ENCODE results near the gene ZBED5. TPM values are rescaled to one million over a fixed set of nuclear protein-coding genes. Genes with fewer than 3 reads are reported as not detected.

ZBED5 gene
- total RNA-seq, 1 experiment from 2014 or later: 16.1 TPM

DNA sequence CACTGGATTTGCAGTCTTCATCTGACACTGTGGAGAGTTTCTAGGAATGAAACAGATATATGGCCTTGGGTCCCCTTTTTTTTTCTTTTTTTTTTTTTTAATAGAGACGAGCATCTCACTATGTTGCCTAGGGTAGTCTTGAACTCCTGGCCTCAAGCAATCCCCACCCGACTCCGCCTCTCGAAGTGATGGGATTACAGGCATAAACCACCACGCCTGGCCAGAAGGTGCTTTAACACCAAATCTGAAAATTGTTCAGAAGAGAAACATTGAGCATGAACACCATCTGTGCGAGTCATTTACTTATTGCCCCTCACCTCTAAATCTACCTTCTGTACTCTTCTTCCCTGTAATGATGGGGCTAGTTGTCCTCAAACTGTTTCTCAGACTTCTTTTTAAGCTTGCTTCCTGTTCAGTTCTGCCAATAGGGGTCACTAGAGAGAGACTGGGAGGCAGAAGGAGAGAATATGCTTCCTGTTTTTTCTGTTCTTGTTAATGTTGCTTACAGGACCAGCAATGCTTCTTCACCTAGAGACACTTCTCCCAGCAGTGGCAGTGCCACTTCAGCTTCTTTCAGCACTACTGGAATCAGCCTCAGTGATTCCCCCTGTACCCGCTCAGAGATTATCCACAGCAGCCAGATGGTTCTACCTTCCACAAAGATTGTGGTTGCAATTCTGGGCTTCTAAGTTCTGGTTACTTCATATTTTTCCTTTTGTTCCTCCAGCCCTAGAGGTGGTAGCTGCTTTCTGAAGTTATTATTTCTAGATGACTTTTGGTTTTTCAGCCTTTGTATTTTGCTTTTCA lies 20.8 kb upstream of the ZBED5 start:
- peak; percentile 90 for DNase-seq (ENCODE audit: low spot score)

DNA sequence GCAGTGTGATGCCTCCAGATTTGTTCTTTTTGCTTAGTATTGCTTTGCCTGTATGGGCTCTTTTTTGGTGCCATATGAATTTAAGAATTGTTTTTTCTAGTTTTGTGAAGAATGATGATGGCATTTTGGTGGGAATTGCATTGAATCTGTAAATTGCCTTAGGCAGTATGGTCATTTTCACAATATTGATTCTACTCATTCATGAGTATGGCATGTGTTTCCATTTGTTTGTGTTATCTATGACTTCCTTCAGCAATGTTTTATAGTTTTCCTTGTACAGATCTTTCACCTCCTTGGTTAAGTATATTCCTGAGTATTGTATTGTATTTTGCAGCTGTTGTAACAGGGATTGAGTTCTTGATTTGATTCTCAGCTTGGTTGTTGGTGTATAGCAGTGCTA lies 18.3 kb upstream of the ZBED5 start:
- DNase-seq (ENCODE audit: low spot score): no peak

DNA sequence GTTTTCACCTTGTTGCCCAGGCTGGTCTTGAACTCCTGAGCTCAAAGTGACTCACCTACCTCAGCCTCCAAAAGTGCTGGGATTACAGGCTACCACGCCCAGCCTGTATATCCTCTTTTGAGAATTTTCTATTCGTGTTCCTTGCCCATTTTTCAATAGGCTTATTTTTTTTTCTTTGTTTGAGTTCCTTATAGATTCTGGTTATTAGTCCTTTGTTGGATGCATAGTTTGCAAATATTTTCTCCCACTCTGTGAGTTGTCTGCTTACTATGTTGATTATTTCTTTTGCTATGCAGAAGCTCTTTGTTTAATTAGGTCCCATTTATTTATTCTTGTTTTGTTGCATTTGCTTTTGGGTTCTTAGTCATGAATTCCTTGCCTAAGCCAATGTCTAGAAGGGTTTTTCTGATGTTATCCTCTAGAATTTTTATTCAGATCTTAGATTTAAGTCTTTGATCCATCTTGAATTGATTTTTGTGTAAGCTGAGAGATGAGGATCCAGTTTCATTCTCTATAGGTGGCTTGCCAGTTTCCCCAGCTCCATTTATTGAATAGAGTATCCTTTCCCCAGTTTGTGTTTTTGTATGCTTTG lies 17.7 kb upstream of the ZBED5 start:
- no peak for DNase-seq (ENCODE audit: low spot score)

DNA sequence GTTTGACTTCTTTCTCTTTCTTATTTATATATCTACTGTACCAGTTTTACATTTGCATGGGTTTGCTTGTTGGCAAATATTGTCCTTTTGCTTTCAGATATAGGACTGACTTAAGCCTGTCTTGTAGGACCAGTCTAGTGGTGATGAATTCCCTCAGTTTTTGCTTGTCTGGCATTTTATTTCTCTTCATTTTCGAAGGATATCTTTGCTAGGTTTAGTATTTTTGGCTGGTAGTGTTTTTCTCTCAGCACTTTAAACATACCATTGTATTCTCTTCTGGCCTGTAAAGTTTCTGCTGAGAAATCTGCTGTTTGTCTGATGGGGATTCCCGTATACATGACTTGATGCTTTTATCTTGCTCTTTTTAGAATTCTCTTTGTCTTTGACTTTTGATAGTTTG lies 14.2 kb upstream of the ZBED5 start:
- DNase-seq (ENCODE audit: low spot score): no peak

DNA sequence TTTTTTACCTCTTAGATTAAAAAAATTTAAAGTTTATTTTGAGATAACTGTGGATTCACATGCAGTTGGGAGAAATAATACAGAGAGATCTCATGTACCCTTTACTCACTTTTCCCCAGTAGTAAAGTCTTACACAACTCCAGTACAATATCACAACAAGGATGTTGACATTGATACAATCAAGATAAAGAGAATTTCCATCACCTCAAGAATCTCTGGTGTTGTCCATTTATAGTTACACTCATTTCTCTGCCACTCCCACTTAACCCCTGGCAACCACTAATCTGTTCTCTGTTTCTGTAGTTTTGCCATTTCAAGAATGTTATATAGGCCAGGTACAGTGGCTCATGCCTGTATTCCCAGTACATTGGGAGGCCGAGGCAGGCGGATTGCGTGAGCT lies 10.5 kb upstream of the ZBED5 start:
- no peak for DNase-seq (ENCODE audit: low spot score)

DNA sequence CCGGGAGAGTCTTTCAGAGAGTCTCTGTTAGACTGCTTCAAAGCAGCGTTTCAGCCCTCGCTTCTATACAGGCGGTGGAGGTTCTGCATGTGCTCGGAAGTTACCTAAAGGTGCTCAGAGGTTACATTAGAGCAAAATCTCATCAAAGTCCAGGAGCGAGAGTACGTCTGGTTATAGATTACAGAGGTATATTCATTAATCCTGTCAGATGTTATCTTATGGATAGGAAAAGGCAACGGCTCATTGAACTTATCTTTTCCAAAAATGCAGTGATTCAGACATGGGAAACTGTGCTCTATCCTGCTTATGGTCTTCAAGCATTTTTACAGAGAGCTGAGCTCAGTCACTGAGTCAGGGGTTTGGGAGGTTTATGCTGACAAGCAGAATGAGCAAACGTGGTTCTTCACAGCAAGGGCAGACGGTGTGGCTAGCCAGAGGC lies 9.1 kb upstream of the ZBED5 start:
- no peak for DNase-seq (ENCODE audit: low spot score)

DNA sequence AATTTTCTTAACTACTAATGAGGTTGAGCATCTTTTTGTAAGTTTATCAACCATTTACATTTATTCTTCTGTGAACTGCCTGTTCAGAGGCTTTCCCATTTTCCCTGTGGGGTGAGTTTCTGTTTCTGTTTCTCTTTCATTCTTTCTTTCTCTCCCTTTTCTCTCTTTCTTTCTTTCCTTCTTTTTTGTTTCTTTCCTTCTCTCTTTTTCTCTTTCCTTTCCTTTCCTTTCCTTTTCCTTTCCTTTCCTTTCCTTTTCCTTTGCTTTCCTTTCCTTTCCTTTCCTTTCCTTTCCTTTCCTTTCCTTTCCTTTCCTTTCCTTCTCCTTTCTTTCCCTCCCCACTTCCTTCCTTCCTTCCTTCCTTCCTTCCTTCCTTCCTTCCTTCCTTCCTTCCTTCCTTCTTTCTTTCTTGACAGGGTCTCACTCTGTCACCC lies 8.0 kb upstream of the ZBED5 start:
- DNase-seq (ENCODE audit: low spot score): no peak

DNA sequence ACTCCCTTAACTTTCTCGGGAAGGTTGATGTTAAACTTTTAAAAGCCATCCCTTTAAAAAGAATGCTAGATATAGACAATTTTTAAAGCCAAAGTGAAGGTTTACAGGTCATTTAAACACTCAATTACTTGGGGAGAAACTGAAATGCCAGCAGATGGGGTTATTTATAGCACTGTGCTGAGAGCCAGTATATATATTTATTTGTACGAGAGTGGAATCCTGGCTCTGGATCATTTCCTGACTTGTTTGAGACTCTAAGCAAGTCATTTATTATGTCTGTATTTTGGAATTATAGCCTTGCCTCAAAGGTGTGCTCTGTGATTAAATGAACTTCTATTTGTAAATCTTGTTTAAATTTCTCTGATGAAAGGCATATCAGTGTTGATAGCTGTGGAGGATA lies 6.8 kb upstream of the ZBED5 start:
- DNase-seq (ENCODE audit: low spot score): no peak

DNA sequence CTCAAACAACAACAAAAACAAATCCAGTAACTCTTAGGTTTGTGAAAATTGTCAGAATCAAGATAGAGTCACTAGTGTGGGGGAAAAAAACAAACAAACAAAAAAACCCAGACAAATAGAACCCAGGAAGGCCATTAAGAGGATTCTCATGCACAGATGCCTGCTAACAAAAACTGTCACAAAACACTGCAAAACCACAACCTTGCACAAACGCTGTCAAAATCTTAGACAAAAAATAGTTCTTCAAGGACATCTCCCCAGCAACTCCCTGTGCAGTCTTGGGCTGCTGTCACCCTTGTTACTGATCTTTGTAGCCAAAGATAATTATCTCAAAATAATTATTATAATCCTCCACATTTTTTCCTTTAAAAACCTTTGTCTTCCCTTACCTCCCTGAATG lies 4.6 kb upstream of the ZBED5 start:
- DNase-seq (ENCODE audit: low spot score): no peak

DNA sequence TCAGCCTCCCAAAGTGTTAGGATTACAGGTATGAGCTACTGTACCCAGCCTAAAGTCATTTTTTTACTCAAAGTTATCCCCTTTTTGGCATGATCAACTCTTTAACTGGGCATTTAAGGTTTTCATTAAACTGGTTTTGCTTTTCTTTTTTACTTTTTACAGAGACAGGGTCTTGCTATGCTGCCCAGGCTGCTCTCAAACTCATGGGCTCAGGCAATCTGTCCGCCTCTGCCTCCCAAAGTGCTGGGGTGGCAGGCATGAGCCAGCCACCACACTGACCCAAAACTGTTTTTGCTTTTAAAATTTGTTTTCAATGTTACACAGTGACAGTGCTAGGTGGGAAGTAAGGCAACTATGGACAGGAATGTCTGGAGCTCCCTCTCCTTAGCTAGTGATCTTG lies 3.9 kb upstream of the ZBED5 start:
- no peak for DNase-seq (ENCODE audit: low spot score)

DNA sequence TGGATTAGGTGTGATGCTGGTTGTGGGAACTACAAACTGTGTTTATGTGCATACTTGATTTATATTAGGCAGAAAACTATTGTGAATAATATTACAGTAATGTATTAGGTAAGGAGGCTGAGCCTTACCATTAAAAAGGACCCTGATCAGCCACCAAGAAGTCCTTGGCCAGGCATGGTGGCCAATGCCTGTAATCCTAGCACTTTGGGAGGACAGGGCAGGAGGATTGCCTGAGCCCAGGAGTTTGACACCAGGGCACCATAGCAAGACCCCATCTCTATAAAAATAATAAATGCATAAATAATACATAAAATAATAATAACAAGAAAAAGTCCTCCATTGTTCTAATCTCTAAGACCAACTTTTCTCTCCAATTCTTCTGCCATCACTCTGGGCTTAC lies 3.2 kb upstream of the ZBED5 start:
- no peak for DNase-seq (ENCODE audit: low spot score)

DNA sequence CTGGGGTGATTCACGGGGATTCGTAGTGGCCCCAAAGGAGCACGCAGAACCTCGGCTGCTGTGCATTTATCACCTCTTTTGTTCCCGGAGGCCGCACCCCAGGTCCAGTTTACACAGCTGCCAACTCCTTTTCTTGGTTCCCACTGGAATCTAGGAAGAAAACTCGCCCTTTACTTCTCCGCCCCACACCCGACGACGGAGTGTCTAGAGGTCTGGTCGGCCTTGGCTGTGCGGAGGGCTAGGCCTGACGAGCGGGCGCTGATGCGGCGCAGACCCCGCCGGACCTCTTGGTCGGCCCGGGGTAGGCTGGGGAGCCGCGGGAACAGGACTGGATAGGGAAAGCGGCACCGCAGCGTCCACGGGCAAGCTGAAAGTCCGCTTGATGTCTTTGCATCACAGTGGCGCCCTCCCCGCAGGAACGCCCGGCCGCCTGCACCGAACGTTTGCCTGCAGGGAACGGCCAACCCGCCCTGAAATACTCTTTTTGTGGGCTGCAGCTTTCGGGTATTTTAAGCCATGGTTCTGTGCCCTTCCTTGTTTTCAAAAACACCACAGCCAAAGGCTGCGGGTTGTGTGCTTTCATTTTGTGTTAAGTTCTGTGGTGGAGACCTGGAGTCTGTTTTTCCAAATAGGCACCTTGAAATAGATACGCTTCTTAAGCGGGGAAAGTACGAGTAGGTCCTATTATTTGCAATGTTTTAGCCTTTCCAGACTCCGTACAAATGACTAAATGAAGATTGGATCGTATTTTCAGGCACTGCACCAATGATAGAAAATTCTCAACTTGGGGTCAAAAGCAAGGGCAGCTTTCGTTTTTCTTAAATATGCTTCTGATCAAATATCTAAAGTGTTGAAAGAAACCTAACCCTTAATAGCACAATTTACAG lies 829 bp upstream of the ZBED5 start:
- peak; percentile 72 for DNase-seq (ENCODE audit: low spot score)

DNA sequence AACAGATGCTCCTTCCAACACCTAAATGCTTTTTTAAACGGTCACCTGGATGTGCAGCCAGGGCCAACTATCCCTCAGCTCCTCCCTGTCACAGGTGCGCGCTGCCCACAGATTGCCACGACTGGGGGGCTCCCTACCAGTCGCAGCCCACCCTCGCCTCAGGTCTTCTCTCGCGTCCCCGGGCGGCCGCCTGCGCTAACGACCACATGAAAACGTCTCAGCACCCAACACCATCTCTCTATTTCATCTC lies 469 bp downstream of the ZBED5 start:
- no peak for DNase-seq (ENCODE audit: low spot score)

DNA sequence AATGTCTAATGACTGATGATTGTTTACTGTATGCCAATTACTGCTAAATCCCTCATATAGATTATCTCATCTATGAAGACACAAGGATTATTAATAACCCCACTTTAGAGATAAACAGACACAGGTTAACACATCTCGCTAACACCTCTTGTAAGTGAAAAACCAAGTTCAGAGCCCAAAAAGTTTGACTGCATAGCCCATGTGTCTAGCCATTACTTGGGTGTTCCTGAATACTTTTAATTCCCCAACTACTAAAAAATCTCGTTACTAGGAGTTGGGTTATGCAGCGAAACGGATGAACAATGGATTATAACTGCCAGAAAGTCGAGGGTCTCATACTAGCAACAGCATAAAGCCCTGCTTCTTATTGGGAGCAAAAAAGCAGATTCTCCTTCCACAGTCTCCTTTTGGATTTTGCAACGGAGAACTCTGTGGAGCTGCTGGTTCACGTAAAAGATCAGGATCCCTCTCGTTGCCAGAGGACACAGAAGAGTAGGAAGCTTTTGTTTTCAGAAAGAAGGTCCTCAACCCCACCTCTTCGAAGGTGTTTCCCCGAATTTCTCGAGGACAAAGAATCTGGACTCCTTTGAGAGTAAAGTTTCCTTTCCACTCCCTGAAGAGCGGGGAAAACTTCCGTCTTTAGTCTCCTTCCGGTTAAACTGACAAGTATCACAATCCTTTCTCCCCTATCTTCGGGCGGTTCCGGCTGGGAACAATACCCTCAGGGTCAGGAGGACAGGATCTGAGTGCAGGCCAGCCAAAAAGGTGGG lies 979 bp downstream of the ZBED5 start:
- DNase-seq (ENCODE audit: low spot score): peak; percentile 81

DNA sequence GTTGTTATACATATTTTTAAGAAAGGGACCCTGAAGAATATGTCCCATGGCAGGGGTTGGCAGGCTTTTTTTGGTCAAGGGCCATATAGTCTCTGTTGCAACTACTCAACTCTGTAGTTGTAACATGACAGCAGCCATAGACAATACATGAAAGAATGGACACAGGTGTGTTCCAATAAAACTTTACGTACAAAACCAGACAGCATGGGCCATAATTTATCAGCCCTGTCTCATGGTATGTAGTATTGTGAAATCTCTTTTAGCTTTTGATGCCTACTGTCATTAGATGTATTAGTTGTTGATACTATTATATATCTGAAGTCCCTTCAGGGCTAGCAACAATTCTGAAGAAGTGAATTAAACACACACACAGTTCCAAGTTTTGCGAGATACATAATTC lies 2.6 kb downstream of the ZBED5 start:
- DNase-seq (ENCODE audit: low spot score): no peak

DNA sequence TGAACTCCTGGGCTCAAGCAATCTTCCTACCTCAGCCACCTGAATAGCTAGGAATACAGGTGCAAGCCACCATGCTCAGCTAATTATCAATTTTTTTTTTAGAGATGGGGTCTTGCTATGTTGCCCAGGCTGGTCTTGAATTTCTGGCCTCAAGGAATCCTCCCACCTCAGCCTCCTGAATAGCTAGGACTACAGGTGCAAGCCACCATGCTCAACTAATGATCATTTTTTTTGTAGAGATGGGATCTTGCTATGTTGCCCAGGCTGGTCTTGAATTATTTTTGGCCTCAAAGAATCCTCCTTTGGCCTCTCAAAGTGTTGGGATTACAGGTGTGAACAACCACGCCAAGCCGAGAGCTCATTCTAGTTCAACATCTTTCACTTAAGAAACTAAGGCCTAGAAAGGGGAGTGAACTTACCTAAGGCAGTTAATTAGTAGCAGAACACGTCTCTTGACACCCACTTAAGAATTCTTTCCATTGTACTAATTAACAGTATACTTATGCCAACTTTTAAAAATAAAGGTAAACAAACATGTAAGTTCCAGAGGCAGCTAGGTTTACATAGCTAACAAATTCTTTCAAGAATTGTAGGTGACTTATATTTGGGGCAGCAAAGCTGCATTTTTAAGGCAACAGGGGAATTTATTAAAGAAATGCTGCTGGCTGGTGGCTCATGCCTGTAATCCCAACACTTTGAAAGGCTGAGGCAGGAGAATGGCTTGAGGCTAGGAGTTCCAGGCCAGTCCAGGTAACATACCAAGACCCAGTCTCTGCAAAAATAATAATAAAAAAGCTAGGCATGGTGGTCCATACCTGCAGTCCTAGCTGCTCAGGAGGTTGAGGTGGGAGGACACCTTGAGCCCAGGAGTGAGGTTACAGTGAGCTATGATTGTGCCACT lies 9.6 kb downstream of the ZBED5 start:
- no peak for DNase-seq (ENCODE audit: low spot score)

DNA sequence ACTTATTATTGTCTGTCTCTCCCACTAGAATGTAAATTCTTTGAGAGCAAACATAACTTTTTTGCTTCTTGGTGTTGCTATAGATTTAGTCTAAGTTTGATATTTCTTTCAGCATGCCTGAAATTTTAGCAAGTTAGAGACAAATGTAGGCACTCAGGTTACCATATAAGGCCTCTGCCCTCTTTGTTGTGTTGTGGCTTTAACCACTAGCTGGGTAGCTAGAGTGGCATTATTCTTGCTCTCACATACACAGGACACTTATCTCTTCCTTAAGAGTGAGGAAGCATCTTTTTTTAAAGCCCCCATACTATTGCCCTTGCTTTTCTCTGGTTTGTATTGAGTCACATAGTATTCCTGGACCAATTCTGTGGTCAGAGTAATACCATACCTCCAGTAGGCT lies 11.2 kb downstream of the ZBED5 start:
- no peak for DNase-seq (ENCODE audit: low spot score)

DNA sequence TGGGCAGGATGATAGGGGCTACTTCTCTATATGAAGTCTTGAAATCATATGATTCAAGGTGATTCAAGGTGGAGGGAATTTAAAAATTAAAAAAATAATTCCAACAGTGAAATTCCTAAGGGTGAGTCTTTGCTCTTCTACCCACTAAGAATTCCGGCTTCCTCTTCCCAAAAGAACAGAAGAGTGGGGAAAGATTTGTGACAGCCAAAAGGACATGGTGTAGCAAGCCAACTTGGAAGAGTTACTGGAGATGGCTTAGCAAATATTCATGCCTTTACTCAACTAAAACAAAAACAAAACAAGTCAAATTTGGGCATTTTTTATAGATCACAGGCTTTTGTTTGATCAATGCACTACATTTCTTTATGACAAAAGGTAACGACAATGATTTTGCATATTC lies 12.3 kb downstream of the ZBED5 start:
- DNase-seq (ENCODE audit: low spot score): no peak

DNA sequence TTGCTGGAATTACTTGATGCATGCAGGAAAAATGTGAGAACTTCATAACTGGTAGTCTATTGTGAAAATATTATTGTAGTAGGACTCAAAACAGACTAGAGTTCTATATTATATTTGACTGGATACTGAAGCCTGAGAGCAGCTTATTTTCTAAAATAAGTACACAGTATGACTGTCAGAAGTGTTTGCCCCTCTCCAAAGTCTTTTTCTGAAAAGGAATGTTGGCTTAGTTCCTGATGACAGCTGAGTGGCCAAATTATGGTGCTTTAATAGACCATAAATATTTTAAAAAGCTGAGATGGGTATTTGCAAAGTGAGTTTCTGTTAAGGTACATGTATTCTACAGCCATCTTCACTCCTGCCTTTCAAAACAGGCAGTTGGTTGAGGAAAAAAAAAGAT lies 13.1 kb downstream of the ZBED5 start:
- no peak for DNase-seq (ENCODE audit: low spot score)

DNA sequence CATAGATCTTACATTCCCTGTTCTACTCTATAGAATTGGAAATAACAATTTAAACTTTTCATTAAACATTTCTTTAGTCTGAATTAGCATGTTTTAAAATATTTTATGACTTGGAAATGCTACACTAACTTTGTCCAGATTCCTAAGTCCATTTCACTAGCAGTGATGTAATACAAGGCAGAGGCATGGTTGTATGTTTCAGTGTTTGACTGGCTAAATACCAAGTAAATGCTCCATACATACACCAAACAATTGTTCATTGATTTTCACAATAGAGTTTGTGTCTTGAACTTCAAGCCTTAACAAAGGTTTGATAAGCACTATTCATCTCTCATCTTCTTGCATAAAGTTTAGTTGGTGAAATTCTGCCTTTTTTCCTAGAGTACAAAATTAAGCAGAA lies 13.5 kb downstream of the ZBED5 start:
- no peak for DNase-seq (ENCODE audit: low spot score)

DNA sequence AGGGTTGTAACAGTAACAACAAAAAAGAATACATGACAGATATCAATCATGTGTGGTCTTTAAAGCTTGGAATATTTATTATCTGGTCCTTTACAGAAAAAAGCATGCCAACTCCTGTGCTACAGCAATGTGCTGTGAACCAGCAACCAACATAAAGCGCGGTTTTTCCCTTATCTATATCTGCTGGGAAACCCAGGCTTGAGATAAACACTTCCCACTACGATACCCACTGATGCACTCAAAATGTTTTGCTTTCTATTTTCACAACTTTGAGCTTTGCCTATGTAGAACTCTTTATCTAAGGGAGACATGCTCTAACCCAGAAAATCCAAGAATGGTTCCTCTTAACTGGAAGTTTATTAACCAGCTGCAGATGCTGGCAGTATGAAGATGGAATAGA lies 19.0 kb downstream of the ZBED5 start:
- no peak for DNase-seq (ENCODE audit: low spot score)

Data from HT-29 (cell line).